DLD1 (cell line): ENCODE data around the gene PBX1.
"Not testable (repeated sequence)": the region's sequence is repeated elsewhere in the genome, so short reads cannot be mapped to it uniquely, and the experiment has no call there.

Experiments used
- in situ Hi-C: cut with HindIII; loops from 2 replicates; pipeline ENCODE4 v1.10.0; 2017; ENCODE audit warnings: low sequenced_read_pairs

Gene PBX1

DNA sequence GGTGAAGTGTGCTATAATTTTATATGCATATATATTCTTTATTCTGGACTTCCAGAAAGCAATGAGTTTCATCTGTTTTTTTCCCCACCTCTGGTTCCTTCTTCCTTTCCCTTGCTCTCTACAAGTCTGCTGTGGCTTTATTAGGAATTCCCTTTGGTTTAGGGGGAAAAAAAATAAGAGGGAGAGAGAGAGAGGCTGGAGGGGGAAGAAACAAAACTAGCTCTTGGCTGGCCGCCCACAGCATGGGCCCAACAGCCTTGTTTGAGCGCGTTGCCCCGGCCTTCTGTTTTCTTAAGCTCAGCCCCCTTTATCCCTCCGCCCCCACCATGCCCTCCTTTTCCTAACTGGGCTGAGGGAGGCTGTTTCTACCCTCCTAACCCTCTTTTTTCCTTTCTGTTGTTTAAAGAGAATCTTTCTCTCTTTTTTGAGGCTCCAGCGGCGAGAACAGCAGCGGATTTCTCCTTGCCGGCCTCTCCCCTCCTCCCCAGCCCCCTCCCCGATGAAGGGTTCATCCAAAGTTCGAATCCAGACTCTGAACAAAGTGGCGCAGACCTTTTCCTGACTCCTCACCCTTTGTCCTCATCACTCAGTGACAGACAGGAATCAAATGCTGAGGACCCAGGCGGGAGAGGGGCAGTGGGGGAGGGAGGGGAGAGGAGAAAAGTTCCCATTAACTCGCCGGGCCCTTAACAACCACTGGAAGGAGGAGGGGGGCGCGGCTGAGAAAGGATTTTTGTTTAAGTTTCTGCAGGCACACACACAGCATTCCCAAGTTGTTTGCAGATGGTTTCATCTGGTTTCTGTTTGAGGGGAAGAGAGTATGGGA lies 29.7 kb downstream of the PBX1 start:
- in situ Hi-C loops = no loop called here

DNA sequence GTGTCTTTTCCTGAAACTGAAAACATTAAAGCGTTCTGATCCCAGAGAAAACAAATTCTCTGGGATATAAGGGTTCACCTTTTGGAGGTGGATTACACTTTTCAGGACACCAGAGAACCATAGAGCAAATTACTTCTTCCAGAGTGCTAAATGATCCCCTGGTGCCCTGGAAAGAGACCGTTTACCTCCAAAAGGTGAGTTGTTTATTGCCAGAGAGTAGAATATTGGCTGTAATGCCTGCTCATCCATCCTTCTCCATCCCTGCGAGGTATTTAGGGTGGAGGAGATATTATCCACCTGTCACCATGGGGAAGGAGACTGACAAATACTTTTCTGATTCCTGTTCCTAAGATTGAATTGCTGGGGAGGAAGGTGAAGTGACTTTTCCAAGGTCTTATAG lies 30.4 kb downstream of the PBX1 start:
- in situ Hi-C loops = no loop called here

DNA sequence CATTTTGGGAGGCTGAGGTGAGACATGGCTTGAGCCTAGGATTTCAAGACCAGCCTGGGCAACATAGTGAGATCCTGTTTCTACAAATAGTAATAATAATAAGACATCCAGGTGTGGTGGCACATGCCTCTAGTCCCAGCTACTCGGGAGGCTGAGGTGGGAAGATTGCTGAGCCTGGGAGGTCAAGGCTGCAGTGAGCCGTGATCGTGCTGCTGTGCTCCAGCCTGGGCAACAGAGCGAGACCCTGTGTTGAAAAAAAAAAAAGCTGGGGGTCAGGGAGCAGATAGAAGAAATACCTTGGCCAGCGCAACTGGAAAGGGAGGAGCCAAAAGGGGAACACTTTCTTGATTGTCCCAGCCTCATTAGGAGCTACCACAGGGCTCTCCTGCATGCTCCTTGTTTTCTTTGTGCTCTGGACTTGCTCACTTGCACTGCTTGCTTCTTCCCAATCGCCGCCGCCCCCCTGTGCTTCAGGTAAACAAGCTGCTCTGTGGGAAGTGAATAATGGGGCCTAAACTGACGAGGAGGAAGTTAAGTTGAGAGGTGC lies 31.1 kb downstream of the PBX1 start:
- in situ Hi-C loops = no loop called here

DNA sequence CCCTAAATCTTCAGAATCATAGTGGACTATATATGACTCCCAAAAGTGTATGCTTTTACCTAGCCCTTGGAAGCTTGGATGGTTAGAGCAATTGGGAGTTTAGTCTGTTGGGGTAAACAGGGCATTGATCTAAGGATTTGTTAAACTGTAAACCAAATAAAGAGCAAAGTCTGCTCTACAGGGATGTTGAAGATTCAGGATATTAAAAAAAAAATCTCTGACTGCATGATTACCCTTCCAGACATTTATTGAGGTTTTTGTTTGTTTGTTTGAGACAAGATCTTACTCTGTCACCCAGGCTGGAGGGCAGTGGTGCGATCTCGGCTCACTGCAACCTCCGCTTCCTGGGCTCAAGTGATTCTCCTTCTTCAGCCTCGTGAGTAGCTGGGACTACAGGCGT lies 31.6 kb downstream of the PBX1 start:
- in situ Hi-C loops = no loop called here

DNA sequence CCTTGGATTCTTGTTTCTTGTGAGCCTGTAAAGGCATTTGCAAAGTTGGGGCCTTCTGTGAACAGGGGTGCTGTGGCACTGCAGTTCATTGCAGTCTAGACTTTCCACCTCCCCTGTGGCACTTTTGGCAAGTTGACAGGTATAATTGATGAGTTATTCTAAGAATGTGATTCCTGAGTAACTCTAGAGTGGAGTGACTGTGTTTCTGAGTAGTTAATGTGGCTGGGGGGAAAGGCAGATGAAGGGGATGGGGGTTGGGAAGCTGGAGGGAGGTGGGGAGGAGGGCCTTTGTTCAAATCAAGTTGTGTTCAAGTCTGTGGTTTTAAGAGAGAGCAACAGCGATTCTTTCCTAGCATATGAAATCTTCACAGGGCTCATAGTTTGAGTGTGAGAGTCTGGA lies 32.9 kb downstream of the PBX1 start:
- in situ Hi-C loops = no loop called here

DNA sequence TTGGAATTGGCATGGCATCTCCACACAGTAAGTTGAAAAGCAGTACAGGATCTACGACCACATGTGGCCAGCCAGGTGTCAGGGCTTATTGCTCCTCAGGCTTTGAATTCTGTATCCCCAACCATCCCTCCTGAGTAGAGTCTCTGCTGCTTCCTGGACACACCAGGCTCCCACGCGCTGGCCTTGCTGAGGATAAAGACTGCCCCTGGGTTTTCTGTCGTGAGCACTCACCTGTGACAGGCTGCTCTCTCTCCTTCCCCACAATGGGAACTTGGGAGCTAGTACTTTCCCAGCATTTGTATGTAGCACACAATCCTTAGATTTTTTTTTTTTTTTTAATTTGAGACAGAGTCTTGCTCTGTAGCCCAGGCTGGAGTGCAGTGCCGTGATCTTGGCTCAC lies 33.6 kb downstream of the PBX1 start:
- in situ Hi-C loops = no loop called here

DNA sequence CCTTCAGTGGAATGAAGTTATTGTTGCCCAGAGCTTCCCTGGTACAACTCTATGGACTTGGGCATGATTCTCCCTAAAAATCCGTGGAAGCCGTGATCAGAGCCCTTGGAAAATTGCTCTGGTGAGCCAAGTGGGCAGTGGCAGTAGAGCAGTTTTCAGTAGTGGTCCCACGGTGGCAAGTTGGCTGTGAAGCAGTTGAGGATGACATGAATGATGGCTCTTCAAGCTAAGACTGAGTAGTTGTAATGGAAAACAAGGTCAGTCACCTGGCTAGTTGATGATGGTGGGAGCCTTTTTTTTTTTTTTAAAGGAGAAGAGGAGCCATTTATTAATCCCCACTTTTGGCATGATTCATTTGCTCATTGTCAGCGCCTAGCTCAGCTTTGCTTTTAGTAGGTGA lies 36.2 kb downstream of the PBX1 start:
- in situ Hi-C loops = no loop called here

DNA sequence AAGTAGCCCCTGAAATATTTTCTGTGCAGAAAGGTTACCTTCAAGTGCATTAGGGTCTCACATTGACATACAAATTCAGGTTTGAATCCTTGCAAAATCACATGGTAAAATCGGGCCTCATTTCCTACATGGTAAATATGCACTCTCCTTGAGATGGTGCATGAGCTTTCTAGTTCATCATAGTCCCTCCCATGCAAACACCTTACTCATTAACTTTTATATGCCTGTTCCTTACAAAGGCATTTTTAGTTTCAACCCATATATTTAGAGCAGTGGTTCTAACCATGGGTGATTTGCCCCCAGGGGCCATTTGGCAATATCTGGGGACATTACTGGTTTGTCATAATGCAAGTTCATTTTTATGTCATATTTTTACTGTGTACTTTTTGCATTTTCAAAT lies 37.2 kb downstream of the PBX1 start:
- in situ Hi-C loops = no loop called here

DNA sequence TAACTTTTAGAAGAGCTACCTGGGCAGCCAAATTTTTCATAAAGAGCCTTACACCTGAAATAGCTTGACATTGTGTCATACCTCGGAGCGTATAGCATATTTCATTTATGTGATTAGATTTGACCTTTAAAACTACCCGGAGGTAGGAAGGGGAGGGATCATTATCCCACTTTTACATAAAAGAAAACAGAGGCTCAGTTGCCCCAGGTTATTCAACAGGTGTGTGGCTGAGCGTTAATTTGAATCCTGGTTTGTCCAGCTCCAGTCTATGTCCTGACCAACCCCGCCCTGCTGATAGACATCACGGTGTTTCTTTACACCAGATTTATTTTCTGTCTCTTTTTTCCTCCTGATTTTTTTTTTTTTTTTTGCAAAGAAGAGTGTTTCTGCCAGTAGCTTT lies 39.7 kb downstream of the PBX1 start:
- in situ Hi-C loops = no loop called here

DNA sequence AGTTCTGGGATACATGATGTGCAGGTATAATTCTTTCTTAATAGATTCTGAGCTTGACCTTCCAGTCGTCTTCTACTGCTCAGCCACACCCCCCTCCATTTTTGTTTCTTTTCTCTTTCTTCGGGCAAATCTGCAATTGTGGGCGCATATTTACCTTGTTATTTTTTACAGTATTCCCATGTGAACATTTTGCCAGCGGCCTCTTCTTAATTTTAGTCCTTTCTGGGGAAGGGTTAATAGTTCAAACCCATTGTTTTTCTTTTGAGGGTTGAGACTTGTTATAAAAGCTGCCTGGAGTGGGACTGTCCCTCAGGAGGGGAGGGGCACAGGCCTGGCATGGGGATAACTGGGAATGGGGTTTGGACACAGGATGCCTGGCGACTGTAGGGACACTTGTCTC lies 40.3 kb downstream of the PBX1 start:
- in situ Hi-C loops = no loop called here

DNA sequence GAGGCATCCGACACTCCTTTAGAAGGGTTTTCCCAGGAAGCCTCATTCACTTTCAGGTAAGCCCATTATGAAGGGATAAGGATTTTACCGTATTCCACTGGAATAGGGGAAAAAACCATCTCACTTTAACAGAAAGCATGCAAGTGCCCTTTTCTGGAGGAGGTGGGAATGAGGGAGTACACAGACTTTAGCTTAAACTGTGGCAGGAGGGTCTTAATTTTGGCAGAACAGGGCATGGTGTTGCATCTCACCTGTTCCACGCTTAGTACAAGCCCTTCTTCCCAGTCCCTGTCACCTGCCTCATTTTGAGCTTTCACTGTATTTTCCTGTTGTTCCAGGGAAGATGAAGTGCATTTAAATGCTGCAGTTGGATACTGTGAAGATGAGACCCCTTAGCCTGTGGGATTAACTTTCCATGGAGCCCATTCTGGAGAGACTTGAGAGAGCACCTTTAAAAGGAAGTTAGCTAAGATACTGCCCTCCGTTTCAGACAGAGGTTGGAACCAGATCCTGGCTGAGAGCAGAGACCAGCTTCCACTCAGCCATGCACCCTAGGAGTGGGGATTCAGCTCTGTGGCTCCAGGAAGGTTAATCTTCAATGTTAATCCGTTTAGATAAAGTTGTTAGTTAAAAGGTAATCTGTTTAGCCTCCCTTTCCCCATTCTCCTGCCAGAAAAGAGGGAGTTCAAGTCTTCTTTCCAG lies 42.6 kb downstream of the PBX1 start:
- in situ Hi-C loops = no loop called here

DNA sequence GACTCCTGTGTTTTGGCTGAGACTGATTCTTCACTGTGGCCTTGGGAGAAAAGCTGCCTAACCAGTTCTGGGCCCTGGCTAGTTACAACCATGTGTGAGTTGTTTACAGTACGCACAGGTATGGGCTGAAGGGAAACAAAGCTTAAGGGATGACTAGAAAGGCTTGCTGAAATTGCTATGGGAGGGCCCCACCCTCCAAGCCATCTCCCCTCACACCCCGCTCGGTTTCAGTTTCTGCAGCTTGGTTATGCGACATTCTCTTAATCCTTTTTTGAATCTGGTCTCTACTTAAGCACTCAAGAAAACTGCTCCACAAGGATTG lies 43.1 kb downstream of the PBX1 start:
- in situ Hi-C loops = no loop called here

DNA sequence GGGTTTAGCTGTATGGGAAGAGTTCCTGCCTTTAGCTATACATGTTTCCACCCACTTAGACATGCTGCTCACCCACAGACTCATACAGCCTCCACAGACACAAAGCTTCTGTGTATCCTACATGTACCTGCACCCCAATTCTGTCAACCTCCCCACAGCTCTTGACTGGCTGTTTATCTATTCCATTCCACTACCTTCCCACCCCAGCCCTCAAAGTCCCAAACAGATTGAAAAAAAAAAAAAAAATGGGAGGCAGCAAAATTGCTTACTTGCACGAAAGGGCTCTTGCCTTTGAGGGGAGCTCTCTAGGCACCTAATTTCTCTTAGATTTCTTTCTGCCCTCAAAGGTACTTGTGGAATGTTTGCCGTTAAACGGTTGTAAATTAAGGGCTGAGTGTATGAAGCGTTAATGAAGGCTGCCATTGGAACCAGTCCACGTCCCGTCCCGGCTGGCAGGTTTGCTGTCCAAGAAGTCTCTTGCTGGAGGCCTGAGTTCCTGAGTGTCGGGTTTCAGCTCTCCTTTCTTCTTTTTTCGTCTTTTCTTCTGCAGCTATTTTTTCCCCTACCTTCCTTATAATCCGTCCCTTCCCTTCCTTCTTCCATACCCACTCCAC lies 43.6 kb downstream of the PBX1 start:
- in situ Hi-C loops = no loop called here

DNA sequence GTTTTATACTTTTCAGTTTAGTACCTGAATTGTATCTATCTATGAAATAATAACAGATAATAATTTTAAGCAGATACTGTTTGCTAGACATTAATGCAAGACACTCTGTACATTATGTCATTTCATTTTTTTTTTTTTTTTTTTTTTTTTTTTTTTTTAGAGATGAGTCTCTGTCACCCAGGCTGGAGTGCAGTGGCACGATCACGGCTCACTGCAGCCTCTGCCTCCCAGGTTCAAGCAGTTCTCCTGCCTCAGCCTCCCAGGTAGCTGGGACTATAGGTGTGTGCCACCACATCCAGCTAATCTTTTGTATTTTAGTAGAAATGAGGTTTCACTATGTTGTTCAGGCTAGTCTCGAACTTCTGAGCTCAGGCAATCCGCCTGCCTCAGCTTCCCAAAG lies 44.8 kb downstream of the PBX1 start:
- in situ Hi-C loops = not testable (repeated sequence)

DNA sequence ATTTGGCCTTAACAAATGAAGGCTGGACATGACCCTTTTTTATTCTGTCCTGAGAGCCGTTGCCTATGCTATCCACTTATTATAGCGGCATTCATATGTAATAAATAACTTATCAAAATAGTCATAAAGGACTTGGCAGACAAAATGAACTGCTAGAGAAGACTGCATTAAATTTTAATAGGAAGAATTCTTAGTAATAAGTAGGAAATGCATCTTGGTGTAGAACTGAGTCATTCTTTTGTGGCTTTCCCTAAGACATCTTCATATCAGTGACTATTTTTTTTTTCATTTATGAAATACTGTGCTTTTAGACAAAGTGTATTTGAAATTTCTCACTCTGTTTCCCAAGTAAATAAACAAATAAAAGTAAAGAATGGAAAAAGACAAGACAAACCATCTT lies 45.6 kb downstream of the PBX1 start:
- in situ Hi-C loops = no loop called here

DNA sequence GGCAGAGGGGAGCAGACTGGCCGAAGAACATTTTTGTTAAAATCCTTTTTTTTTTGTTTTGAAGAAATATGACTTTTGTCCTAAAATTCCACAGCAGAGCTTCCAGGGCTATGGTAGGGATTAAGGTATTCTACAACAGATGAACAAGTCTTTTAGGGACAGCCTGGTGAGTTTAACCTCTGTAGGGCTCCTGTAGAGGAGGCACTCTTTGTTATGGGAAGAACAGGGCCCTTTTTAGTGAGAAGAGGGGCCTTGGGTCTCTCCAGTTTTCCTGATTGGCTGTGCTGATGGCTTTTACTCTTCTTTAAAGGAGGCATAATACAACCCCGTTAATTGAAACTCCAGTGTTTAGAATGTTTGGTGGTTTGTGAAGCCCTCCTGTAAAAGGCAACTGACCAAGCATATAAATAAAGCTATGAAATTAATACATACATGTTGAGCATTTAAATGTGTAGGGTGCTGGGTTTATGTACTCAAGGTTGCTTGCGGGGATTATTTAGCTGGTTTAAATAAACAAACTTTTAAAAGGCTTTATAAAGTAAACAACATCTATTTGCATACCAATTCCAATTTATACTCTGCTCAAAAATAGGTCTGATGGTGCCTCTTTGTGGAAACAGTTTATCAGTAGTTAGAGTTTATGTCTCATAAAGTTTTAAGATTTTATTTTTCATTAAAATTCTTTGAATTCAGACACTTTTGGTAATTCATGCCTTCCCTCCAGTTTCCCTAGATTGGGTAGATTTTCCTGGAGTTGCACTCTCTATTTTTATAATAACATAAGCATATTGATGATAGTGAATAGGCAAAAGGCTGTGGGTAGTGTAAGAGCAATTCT lies 46.5 kb downstream of the PBX1 start:
- in situ Hi-C loops = no loop called here

DNA sequence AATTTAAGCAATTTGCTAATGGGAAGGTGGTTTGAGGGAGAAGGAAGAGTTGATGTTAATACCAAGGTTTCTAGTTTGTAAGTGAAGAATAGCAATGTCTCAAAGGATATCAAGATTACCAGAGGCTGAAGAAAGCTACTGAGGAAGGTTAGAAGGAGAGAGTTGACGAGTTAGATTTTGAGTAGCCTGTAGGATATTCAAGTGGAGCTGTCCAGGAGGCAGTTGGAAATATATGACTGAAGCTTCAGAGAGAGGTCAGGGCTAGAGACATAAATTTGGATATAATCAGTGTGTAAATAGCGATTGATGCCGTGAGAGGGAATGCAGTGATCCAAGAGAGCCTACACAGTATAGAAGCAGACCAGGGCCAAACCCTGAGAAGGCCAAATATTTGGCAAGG lies 48.4 kb downstream of the PBX1 start:
- in situ Hi-C loops = no loop called here

DNA sequence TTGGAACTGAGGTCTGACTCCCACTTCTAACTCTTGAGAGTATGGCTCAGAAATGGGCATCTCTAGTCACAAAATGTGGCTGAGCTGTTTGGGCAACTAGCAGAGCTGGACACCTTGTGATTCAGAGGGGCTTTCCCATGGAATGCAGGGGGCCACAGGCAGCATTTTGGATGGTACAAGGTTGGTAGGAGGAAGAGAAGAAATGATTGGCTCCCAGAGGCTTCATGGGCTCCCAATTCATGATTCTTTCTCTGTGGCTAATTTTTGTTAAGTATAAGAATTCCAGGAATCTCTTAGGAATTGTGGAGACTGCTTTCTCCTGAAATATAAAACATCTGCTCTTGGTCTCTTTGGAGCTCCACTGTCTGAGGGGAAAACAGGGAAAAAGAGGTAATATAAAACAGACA lies 49.7 kb downstream of the PBX1 start:
- in situ Hi-C loops = no loop called here

DNA sequence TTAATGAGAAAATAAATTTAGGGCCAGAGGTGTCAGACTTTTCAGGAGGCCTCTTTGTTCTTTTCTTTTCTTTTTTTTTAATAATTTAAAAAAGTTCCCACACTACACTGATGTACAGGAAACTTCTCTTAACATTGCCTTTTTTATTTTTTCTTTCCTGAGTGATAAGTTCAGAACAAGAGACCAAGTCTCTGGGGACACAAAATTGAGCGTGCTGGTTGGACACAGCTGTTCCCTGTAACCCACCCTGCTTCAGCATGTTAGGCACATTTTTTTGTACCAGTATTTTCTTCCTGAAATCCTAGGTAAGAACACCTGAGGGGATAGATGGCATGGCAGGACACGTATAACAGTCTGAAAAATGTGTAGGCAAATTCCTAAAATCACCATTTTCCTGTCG lies 50.1 kb downstream of the PBX1 start:
- in situ Hi-C loops = no loop called here

DNA sequence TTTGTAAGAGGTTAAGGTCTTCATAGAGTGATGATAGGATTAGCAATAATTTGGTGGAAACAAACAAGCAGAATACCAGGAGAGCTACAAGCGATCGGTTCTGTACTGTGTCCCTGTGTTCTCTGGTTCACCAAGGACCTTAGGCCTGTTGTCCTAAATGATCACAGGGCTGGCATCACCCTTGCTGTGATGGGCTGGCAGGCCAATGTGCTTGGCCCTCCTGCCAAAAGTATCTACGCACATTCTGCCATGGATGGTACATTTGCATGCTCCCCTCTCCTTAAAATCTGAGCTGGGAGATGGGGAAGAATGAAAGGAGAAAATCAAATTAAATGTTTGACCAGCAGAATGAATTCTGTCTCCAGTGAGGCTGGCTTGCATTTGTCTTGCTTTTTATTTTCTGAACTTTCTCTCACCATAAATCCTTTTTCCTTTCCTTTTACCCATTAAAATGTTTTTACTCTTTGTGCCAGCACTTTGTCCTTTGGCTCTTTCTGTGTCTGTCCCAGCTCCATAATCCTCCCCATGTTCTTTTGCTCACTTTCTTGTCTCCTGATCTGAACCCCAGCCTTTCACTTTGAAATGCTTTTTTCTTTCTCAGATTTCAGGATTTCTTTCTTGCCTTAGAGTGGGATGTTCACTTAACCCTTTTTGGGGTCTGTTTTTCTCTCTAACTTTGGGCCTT lies 51.7 kb downstream of the PBX1 start:
- in situ Hi-C loops = no loop called here
